GM19043 (cell line): ENCODE measurements around the gene RPL23.
"Not testable (repeated sequence)": the region's sequence is repeated elsewhere in the genome, so short reads cannot be mapped to it uniquely, and the experiment has no call there.

Source experiments
- ATAC-seq: cut with Tn5 transposase; IDR thresholded peaks from one replicate; pipeline ENCODE4 v1.9.1; 2021; ENCODE audit warnings: low read depth; ENCODE audit not compliant: unreplicated experiment

The RPL23 gene

DNA sequence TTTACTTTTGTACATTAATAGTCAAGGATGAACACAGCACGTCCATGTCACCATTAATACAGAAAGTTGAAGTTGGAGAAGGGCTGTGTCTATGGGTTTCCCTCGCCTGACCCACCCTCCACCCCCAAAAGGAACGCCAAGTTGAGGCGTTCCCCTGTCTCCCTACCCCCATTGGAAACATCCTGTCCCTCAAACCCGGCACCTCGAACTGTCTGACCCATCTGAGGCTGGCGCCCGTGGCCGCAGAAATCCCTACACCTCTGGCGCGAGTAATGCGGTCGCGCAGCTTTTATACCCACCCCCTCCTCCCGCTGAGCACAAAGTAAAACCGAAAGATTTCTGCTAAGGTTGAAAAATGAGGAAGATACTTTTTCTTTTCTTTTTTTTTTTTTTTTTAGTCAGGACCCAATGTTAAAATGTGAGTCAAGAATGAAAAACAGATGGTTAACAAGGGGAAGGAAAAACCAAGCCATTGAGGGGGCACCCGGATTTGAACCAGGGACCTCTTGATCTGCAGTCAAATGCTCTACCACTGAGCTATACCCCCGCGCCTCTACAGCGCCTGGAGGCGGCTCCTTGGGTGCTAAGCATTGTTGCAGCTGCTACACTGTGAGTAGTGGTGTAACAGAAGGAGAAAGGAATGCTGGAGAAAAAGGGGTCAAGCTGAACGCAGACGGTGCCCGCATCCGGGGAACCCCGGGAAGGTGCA, 15.4 kb upstream of the RPL23 start:
- ATAC-seq: peak; percentile 33

- ATAC-seq: no peak
These were observed 14.7 kb upstream of the RPL23 start for GRCh38 chr17:38867968-38868816.

DNA sequence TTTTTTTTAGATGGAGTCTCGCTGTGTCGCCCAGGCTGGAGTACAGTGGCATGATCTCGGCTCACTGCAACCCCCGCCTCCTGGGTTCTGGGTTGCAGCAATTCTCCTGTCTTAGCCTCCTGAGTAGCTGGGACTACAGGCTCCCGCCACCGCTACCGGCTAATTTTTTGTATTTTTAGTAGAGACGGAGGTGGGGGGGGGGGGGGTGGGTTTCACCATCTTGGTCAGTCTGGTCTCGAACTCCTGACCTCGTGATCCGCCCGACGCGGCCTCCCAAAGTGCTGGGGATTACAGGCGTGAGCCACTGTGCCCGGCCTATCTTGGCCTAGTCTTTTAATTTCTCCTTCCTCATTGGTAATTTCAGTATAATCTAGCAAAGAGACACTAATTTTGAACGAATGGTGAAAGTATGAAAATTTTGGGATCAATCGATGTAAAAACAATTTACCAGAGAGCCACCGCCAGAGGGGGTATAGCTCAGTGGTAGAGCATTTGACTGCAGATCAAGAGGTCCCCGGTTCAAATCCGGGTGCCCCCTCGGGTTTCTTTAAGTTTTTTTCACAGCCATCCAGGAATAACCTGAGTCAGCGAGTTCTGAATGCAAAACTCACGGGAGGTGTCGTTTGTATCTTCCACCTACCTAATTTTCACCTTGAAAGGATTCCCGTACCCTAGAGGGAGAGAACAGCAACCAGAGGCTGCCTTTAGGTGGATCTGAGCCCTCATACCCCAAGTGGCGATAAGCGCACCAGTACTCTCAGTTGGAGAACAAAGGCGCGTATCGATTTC, 13.9 kb upstream of the RPL23 start:
- ATAC-seq: no peak

DNA sequence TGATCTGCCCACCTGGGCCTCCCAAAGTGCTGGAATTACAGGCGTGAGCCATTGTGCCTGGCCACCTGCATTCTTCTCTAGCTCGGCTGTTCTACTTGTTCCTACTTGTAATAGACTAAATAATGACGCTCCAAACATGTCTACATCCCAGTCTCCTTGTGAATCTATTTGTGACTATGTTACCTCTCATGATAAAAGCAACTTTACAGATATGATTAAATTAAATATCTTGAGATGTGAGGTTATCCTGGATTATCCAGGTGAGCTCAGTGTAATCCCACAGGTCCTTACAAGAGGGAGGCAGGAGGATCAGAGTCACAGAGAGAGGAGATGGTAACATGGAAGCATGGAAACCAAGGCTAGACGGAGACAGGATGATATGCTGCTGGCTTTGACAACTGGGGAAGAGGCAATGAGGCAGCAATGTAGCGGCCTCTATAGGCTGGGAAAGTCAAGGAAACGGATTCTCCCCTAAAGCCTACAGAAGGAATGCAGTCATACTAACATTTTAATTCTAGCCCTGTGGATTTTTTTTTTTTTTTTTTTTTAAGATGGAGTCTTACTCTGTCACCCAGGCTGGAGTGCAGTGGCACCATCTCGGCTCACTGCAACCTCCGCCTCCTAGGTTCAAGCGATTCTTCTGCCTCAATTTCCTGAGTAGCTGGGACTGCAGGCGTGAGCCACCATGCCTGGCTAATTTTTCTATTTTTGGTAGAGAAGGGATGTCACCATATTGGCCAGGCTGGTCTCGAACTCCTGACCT, 11.3 kb upstream of the RPL23 start:
- no peak for ATAC-seq

GRCh38 chr17:38861399-38861843, 7.9 kb upstream of the RPL23 start:
- ATAC-seq: no peak

DNA sequence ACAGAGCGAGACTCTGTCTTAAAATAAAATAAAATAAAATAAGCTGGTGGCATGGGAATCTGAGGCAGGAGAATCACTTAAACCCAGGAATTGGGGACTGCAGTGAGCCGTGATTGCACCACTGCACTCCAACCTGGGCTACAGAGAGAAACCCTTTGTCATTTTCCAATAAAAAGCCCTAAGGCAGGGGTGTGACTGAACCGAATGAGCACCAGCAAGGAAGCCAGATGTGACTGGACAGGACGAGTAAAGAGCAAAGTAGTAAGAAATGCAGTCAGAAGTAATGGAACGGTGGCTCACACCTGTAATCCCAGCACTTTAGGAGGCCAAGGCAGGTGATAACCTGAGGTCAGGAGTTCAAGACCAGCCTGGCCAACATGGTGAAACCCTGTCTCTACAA, 3.8 kb upstream of the RPL23 start:
- ATAC-seq: no peak

GRCh38 chr17:38855101-38855714, 1.7 kb upstream of the RPL23 start:
- not testable (repeated sequence) for ATAC-seq

DNA sequence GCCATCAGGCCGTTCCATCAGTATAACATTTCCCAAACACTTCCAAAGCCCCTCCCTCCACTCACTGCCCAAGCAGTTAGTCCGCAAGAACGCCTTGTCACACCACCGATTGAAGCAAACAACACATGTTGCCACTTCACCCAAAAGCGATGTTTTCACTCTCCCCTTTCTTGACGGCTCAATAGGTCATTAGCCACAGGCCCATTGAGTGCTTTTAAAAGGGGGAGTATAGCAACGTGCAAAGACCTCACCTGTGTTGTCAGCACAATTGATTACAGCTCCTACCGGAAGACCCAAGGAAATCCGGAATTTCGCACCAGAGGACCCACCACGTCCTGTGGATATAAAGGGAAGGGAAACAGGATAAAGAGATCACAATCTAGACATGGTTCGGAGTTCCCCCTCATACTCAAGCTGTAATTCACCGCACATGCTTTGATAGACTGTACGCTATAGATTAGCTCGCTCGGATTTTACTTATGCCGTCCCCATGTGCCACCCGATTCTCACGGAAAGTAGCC, 690 bp downstream of the RPL23 start:
- no peak for ATAC-seq

GRCh38 chr17:38851434-38851833, 2.1 kb downstream of the RPL23 start:
- ATAC-seq: no peak

GRCh38 chr17:38850374-38850773, 3.1 kb downstream of the RPL23 start:
- ATAC-seq: no peak

DNA sequence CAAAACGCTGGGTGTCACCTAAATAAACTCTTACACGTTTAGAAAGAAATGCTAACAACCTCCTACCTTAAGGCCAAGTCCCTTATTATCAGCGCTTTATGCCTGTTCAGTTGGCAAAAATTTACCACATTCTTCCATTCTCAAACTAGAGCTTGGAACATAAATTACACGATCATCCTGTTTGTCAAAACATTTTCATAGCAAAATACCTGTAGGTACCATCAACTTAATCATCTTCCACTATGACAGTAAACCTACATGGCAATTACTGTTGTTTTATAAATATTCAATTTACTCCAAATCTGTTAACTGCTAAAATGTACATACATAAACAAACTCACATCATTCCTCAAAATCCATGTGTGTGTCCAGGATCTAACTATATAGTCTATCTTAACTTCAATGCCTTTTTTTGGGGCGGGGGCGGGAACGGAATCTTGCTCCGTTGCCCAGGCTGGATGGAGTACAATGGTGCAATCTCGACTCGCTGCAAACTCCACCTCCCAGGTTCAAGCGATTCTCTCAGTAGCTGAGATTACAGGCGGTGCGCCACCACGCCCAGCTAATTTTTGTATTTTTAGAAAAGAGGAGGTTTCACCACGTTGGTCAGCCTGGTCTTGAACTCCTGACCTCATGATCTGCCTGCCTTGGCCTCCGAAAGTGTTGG, 4.4 kb downstream of the RPL23 start:
- ATAC-seq: no peak

DNA sequence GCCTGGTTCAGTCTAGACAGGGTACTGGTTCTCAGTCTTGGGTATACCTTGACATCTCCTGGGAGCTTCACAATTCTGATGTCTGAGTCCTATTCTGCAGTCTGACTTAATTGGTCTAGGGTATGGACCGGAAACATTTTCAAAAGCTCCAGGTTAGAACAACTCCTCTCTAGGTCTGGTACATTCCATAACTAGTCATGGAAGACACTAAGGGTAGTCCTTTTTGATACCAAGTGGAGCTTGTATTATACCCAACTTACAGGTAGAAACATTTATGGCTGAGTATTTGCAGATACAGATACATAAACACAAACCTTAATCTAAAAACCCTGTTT, 5.0 kb downstream of the RPL23 start:
- no peak for ATAC-seq

DNA sequence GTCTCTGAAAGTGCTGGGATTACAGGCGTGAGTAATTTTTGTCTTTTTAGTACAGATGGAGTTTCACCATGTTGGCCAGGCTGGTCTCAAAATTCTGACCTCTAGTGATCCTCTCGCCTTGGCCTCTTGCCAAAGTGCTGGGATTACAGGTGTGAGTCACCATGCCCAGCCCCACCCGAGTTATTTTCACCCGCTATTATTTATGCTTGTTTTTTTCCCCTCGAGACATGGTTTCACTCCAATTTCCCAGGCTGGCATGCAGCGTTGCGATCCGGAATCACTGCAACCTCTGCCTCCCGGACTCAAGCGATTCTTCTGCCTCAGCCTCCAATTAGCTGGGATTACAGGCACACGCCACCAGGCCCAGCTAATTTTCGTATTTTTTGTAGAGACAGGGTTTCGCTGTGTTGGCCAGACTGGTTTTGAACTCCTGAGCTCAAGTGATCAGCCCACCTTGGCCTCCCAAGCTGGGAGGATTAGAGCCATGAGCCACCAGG, 9.2 kb downstream of the RPL23 start:
- no peak for ATAC-seq

DNA sequence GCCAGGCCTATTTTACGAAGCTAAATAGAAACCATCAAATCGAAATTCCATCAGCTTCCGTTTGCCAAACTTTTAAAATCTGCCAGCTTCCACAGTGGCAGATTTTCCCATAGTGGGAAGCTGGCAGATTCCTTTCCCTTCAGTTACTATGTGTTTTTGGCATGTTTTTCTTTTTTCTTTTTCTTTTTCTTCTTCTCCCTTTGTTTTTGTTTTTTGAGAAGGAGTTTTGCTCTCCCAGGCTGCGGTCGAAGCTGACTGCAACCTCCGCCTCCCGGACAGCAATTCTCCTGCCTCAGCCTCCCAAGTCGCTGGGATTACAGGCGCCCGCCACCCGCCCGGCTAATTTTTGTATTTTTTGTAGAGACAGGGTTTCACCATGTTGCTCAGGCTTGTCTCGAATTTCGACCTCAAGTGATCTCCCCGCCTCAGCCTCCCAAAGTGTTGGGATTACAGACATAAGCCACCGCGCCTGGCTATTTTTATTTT, 27.7 kb downstream of the RPL23 start:
- ATAC-seq: no peak

DNA sequence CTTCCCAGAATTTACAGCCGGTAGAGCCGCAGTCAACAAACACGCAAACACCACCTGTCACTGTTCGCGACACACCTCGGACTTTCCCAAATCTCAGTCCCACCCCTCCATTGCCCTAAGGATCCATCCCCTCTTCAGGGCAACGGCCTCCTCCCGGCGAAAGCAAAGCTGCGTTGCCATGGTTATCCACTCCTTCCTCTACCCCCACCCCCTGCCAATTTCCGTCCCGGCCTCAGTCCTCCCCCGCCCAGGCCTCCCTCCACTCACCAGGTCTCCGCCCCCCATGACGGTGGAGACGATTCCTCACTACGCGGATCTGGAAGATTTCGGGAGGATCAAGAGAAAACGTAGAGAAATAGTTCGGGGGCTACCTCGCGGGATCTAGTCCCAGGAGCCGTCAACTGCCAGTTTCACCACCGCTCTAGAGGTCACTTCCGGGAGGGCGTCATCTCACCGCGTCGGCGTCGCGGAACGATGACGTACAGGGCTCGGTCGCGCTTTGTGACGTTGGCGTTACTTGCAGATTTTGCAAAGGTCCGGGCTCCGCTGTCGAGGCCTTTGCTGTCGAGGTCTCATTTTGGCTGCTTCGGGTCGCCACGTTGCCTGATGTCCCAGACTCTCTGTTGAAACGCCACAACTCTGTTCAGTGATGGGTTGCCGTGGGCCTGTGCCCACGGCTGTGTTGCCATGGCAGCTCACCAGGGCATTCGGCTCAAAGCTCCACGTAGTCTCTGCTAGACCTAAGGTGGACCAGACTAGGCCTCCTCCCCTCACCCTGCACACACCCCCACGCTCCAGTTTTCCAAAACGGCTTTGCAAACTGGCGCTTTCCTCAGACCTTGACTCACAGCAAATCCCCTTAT, 28.4 kb downstream of the RPL23 start, which contains the start of gene CWC25:
TSS of gene CWC25 (minus strand) at position 423 of the 863 bp plus-strand sequence. CDS start at position 285, 138 bp downstream.
- ATAC-seq: no peak

DNA sequence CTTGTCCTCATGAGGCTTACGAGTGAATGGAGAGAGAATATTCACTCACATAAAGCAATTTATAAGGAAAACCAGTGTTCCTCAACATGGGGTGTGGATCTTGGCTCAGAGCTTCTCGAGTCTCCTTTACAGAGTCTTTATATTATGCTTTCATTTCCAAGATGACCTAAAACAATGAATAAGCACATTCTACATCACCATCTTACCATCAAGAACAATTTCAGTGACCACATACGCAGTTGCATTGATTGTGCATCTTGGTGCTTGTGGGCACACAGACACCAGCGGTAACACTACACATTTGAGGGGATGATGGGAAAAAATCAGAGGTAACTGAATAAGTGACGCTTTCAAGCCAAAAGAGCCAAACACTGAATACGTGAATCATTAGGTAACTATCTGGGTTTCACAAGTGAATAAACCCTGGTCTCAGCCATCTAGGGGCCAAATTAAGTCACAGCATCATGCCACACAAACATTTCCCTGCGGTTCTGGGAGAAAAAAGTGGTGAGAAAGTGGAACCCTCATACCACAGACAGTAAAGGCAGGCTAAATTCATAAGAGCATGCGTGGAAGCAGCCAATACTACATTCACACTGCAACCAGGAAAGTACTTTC, 37.8 kb downstream of the RPL23 start:
- no peak for ATAC-seq

- no peak for ATAC-seq
These were observed 43.7 kb downstream of the RPL23 start for GRCh38 chr17:38809828-38810227.
